NCI-H2196 treated with DMSO at 0.1 percent for 48 hours (cell line): Measurements from ENCODE around the gene TRIM74.
"Not testable (repeated sequence)": the region's sequence is repeated elsewhere in the genome, so short reads cannot be mapped to it uniquely, and the experiment has no call there.

ENCODE experiments used
- DNase-seq: peaks from one replicate; lab custom pipeline; 2025; ENCODE audit not compliant: unreplicated experiment; lab: John Stamatoyannopoulos, UW

Gene TRIM74

DNA sequence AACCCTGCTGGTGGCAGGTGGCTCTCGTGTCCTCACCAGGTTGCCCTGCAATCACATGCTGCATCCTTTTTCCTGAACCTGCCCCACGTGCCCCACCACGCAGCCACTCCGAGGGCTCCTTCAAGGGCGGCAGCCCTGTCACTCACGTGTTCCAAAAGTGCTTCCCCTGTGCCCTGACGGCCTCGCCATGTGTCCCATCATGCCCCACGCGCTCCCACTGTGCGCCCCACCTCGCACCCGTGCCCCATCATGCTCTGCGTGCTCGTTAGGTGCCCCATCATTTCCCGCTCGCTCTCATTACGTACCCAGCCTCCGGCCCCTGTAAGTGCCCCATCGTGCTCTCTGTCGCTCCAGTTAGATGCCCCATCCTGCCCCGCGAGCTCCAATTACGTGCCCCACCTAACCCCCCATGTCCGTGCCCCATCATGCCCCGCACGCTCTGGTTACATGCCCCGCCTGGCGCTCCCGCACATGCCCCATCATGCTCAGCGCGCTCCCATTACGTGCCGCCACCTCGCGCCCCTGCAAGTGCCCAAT is at the start of gene TRIM74:
TSS of gene TRIM74 (minus strand) at position 487 of the 537 bp plus-strand sequence. CDS start 3,309 bp downstream, outside the sequence.
- not testable (repeated sequence) for DNase-seq

DNA sequence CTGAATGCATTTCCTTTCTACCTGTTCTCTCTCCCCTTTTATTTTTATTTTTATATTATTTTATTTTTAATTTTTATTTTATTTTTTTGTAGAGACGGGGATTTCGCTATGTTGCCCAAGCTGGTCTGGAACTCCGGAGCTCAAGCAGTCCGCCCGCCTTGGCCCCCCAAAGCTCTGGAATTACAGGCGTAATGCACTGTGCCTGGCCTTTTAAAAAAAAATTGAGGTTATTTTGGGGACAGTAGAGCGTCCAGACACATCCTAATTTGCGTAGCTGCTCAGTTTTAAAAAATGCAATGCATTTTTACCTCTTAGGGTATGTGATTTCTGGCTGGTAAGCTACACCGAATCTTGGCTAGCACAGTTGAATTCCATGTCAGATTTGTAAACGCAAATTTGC is 37.2 kb upstream of the TRIM74 start:
- DNase-seq = not testable (repeated sequence)

DNA sequence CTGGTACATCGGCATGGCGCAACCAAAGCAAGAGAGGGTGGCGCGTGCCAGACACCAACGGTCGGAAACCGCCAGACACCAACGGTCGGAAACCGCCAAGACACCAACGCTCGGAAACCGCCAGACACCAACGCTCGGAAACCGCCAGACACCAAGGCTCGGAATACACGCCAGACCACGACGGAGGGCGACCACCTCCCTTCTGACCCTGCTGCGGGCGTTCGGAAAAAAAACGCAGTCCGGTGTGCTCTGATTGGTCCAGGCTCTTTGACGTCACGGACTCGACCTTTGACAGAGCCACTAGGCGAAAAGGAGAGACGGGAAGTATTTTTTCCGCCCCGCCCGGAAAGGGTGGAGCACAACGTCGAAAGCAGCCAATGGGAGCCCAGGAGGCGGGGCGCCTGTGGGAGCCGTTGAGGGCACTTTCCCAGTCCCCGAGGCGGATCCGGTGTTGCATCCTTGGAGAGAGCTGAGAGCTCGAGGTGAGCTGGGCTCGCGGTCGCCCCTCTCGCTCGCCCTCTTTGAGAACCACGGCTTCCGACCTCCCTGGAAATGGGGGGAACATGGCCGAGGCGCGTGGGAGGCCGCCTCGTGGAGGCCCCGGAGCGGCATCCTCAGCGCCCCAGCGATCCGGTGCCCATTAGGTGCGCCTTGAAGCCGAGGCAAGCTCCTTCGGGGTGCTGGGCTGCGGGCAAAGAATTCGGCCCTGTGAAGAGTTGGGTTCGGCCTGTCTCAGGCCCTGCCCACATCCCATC is 36.6 kb upstream of the TRIM74 start:
- DNase-seq = not testable (repeated sequence)

DNA sequence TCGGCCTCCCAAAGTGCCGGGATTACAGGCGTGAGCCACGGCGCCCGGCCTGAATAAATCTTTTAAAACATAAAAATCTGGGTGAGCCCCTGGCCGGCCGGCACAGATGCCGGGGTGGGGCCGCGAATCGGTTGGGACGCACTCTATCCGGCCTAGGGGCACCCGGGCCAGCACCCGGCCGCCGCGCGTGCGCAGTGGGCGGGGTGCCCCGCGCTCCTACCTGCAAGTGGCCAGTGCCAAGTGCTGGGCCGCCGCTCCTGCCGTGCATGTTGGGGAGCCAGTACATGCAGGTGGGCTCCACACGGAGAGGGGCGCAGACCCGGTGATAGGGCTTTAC is 36.1 kb upstream of the TRIM74 start:
- DNase-seq = not testable (repeated sequence)

DNA sequence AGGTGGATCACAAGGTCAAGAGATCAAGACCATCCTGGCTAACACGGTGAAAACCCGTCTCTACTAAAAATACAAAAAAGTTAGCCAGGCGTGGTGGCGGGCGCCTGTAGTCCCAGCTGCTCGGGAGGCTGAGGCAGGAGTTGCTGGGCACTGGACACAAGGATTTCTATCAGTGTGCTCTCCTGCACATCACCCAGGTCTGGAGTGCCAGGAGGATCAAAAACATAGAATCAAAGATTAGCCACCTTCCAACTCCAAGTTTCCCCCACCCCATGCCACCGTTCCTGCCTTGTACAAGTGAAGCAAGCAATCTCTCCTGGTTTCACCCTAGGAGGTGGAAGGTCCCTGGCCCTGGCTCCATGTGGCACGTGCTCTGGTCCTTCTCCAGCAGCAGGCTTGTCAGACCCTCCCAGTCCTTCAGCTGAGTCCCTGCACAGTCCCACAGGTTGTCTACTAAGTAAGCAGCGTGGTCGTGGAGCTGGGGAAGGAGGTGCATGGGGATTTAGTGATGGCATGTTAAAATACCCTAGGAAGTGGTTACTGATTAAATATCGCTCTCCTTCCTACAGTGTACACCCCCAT is 28.7 kb upstream of the TRIM74 start:
- not testable (repeated sequence) for DNase-seq

DNA sequence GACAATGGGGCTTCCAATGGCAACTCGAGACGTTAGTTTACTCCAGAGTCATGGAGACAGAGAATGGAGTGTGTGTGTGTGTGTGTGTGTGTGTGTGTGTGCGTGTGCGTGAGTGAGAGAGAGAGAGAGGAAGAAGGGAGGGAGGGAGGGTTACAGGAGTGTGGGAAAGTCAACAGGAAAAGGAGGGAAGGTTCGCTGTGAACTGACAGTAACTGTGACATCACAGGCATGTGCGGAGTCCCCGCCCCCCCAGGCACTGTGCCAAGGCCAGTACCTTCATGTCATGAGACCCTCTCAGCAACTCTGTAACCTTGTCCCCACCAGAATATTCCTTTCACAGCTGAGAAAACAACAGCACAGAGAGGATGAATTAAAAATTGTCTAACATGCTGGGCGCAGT is 28.2 kb upstream of the TRIM74 start:
- DNase-seq = not testable (repeated sequence)

DNA sequence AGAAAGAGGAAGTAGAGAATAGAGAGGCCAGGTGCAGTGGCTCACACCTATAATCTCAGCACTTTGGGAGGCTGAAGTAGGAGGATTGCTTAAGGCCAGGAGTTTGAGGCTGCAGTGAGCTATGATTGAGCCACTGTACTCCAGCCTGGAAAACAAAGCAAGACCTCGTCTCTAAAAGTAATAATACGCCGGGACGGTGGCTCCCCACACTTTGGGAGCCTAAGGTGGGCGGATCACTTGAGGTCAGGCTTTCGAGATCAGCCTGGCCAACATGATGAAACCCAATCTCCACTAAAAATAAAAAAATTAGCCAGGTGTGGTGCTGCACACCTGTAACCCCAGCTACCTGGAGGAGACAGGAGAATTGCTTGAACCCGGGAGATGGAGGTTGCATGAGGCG is 26.2 kb upstream of the TRIM74 start:
- DNase-seq = not testable (repeated sequence)

DNA sequence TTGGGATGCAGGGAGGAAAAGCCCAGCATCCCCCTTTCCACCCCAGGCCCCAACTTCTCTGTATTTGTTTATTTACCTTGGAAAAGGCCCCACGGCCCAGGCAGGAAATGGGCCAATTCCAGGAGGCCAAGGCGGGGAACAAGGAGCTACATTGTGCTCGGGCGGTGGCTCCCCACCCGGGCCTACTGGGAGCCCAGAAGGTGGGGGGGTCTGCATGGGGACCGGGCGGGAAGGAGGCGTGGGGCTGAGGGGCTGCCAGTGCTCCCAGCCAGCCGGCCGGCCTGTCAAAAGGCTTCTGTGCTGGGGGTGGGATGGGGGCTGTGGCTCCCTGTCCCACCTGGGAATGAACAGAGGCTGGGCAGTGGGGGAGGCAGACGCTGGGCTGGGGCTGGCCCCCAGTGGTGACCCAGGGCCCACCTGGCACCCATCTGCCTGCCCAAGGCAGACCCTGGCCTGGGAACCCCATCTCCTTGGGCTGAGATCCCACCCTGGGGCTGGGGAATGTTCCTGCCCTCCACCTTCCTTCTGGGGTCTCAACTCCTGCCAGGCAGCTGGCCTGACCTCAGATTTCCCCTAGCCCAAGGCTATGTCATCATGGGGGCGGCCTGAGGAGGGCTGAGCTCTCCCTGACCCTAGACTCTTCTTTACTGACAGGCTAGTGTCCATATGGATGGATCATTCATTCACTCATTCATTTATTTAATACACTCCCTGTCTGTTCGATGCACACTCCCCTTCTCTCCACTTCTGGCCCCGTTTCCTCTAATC is 21.1 kb upstream of the TRIM74 start:
- not testable (repeated sequence) for DNase-seq

DNA sequence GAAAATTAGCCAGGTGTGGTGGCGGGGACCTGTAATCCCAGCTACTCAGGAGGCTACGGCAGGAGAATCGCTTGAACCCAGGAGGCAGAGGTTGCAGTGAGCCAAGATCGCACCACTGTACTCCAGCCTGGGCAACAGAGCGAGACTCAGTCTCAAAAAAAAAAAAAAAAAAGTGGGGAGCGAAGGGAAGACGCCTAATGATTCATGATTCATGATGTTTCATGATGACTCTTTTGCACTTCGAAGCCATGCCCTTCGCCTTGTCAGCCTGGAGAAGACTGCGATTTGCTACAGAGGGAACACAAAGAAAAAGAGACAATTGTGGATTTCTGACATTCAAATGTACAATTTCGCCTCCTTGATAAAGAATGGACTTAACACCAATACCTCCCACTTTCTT is 12.8 kb upstream of the TRIM74 start:
- DNase-seq = not testable (repeated sequence)

DNA sequence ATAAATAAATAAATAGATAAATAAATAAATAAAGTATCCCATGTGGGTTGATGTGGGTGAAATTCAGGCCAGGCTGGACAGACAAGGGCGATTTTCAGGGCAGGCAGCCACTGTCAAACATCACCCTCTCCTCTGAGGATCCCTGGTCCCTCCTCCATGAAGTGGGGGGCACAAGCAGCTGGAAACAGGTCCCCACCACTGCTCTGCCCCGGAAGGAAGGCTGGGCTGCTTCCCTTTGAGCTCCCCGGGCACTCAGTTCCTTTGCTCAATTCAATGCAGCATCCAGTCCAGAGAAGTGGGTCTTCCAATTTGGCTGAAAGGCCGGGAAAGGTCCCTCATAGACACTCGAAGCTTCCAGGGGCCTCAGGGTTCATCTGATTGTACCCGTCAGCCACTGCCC is 11.1 kb upstream of the TRIM74 start:
- not testable (repeated sequence) for DNase-seq

DNA sequence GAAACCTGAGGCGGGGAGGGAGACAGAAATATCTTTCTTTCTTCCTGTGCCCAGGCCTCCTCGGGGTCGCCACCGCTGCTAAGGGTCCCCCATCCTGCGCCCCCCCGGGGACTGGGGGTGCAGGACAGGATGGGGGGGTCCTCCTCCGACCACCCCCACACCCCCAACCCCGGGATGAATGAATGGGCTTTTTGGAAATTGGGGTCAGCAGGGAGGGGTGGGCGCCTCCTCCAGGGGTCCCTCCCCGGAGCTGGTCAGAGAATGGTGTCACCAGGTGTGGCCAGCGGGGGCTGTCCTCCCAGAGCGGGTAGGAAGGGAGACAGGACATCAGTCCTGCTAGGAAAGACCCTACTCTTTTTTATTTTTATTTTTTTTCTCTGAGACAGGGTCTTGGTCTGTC is 7.2 kb upstream of the TRIM74 start:
- DNase-seq = not testable (repeated sequence)

DNA sequence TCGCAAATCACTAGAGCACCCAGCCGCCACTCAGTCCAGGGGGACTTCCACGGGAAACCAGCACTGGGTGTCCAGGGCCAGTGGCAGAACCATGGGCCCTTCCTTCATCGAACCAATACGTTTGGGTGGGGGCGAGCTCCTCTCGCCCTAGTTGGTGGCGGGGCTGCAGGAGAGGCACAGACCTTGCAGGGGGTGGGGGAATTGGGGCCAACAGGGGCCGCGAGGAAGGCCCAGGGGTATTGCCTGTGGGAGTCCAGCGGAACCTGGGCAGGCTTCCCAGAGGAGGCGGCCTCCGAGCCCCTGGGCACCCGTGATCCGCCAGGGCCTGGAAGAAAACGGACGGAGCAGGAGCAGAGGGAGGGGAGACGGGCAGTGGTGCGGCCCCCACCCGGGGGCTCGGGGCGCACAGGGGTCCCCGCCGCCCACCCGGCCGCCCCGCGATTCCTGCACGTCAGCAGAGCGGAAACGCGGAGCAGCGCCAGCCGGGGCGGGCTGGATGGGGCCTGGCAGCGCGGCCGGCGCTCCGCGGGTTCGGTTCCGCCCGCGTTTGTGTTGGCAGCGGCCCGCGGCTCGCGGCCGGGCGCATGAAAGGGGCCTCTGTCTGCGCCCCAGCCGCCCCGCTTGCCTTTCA is 6.5 kb upstream of the TRIM74 start:
- not testable (repeated sequence) for DNase-seq

DNA sequence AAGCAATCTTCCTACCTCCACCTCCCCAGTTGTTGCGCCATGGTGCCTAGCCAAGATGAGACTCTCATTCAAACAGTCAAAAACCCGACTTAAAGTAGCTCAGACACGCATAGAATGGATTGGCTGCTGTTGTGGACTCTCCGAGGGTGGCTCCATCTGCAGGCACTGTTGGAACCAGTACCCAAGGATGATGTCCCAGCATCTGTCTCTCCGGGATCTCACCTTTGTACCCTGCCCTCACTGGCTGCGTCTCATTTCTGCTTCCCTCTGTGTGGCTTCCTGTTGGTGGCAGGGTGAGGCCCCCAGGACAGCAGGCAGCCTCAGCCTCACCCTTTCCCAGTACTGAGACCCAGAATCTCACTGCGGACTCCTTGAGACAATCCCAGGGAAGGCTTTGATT is 5.5 kb upstream of the TRIM74 start:
- DNase-seq = not testable (repeated sequence)

DNA sequence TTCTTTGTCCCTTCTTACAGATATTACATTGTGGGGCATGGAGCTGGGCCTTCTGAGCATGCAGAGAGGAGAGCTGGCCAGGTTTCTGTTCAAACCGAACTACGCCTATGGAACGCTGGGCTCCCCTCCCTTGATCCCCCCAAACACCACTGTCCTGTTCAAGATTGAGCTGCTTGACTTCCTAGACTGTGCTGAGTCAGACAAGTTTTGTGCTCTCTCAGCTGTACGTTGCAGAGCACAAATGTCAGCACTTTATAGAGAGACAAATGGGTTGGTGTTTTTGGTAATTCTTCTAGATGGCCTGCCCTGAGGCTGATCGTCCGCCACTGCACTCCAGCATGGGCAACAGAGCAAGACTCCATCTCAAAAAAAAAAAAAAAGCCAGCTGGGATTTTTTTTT is 2.2 kb upstream of the TRIM74 start:
- not testable (repeated sequence) for DNase-seq

DNA sequence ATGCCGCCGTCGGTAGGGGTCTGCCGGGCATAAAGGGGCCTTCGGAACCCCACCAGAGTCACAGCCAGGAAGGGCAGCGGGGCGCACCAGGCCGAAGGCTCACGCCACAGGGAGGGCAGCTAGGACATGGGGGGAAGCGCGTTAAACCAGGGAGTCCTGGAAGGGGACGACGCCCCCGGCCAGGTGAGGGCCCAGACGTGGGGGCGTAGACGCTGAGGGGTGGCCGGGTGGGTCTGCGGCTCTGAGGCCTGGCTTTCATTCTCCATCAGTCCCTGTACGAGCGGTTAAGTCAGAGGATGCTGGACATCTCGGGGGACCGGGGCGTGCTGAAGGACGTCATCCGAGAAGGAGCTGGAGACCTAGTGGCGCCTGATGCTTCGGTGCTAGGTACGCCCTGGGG is 422 bp upstream of the TRIM74 start:
- not testable (repeated sequence) for DNase-seq

DNA sequence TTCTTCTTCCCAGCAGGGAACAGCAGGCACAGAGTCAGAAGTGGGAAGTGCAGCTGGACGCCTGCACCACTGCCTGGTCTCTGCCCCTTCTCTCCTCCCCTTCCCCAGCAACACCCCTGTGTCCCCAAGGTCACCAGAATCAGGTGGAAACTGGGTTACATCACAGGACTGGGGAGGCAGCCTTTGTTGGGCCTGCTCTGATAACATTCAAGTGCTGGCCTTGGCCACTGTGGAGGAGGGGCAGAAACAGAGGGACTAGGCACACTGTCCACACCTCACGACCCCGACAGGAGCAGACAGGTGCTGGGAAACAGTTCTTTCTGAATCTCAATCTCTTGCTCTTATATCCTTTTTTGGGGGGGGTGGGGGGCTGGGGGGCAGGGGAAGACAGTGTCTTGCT is 2.4 kb downstream of the TRIM74 start:
- not testable (repeated sequence) for DNase-seq

DNA sequence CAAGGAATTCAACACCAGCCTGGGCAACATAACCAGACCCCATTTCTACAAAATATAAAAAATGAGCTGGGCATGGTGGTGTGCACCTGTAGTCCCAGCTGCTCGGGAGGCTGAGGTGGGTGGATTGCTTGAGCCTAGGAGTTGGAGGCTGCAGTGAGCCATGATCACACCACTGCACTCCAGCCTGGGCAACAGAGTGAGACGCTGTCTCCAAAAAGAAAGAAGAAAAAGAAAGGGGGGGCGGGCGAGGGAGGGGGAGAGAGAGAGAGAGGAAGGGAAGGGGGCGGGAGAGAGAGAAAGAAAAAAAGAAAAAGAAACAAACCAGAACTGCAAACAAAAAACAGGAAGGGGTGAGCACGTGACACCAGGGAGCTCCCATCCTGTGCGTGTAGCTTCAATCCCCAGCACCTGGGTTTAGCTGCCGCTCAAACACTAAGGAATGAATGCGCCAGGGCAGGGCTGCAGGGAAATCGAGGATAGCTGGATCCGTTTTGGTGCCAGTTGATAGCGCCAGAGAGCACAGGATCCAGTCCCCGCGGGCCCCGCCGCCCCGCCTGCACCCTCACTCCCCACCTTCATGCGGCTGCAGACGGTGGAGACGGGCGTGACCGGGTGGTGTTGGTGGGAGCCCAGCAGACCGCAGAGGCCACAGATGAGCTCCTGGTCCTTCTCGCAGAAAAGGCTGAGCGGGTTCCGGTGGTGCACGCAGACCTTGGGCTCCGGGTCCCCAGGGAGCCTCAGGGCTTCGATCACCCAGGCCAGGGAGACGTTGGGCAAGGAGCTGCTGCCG is 3.9 kb downstream of the TRIM74 start:
- DNase-seq = not testable (repeated sequence)

DNA sequence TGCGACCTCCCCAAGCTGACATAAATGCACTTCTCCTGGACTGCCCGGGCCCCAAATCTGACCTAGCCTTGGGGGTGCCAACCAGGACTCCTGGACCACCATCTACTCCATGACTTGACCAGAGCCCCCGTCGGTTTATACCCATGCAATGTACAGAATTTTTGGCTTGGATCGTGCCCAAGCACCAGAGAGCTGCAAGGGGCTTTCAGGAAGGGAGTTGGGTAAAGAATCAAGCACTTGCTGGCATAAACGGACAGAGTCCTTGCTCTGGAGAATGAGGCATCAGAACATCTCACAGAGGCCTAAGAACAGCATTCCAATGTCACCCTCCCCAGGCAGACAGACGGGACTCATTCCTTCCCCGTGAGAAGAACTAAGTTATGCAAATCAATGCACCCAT is 6.2 kb downstream of the TRIM74 start:
- DNase-seq = not testable (repeated sequence)

DNA sequence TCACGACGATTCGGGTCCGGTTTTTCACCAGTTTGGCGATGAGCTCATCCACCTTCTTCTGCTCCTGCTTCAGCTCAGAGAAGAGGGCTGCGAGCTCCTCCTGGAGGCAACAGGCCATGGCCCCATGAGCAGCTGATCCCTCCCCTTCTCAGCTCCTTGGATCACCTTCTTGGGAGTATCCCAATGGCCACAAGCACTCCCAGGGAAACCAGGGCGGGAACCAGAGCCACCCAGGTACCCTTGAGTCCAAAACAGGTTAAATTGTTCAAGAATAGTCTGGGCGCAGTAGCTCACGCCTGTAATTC is 8.0 kb downstream of the TRIM74 start:
- not testable (repeated sequence) for DNase-seq

DNA sequence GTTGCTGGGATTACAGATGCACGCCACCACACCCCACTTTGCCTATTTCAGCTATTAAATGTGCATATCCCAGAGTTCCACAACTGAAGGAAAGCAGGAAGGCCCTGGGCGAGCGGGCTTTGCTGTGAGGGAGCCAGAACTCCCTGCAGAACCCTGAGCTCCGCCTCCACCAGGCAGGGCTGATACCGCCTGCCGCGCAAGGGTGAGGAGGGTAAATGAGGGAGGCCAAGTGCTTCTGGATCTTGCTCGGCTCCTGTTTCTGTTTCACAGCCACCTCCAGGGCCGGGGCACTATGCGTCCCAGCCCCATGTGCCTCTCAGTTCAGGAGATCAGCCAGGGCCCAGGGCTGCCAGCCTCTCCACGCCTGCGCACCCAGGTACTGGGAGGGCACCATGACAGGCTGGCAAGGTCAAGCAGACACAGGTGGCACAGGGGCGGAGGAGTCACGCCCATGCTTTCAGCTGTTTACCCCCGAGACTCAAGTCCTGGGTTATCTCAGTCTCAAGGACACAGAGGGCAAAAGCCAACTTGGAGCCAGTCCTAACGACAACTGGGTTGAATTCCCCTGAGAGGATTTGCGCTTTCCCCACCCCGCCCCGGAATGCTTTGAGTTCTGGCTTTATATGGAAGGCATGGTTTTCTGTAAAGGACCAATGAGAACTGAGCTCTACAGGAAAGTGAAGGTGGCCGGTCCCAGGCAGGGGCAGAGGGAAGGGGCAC is 8.5 kb downstream of the TRIM74 start:
- DNase-seq = not testable (repeated sequence)
